ENCODE results near the gene SLC26A2.

- no peak for TF ChIP-seq POLR2A (IDR thresholded peaks at IDR 0.05)
- TF ChIP-seq CTCF (IDR thresholded peaks at IDR 0.05 in 4 of 5, conservative IDR thresholded peaks at IDR 0.05 in 1 of 5): no peak
Observed at GRCh38 chr5:149935431-149935901, 25.1 kb upstream of the SLC26A2 start.
